Fibroblast of upper back skin (primary cell): ENCODE results near the gene C4B.
"Not testable (repeated sequence)": the region's sequence is repeated elsewhere in the genome, so short reads cannot be mapped to it uniquely, and the experiment has no call there.

ENCODE experiments used
- DNase-seq: peaks from one replicate; pipeline ENCODE4 v3.0.0-alpha.2; 2013

The C4B gene

DNA sequence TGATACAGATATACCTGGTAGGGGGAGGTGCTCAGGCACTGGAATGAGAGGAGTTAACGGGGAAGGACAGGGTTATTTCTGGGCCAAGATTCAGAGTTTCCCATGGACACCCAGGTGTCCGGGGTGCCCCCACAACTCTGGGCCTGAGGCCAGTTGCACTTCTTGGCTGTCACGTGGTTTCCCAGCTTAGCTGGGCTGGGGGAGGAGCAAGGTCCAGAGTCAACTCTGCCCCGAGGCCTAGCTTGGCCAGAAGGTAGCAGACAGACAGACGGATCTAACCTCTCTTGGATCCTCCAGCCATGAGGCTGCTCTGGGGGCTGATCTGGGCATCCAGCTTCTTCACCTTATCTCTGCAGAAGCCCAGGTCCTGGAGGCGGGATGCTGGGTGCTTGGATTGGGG is at the start of gene C4B:
Gene C4B (plus strand): TSS at position 249 of the 400 bp plus-strand sequence. CDS start 51 bp downstream, at position 300.
- not testable (repeated sequence) for DNase-seq

DNA sequence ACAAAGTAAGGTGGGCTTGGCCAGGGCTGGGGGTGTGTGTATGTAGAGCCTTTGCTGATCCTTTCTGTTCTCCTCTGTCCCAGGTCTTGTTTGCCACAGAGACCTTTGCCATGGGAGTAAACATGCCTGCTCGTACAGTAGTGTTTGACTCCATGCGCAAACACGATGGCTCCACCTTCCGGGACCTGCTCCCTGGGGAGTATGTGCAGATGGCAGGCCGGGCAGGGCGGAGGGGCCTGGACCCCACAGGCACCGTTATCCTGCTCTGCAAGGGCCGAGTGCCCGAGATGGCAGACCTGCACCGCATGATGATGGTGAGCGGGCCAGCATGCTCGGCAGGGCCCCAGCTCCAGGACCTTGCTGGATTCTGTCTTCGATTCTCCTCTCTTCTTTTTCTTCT is 48.9 kb upstream of the C4B start:
- DNase-seq, result no peak

DNA sequence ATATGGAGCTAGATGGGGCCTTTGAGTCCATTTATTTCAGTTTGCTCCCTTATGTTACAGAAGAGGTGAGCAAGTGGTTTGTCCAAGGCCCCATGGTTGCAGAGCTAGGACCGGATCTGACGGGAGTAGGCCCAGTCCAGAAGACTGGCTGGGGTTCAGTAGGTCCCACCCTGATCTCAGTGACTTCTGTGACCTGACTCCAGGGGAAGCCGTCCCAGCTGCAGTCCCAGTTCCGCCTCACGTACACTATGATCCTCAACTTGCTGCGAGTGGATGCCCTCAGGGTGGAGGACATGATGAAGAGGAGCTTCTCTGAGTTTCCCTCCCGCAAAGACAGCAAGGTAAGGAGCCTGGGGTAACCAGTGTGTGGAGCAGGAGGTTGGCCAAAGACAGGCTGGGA is 48.1 kb upstream of the C4B start:
- DNase-seq, result no peak

DNA sequence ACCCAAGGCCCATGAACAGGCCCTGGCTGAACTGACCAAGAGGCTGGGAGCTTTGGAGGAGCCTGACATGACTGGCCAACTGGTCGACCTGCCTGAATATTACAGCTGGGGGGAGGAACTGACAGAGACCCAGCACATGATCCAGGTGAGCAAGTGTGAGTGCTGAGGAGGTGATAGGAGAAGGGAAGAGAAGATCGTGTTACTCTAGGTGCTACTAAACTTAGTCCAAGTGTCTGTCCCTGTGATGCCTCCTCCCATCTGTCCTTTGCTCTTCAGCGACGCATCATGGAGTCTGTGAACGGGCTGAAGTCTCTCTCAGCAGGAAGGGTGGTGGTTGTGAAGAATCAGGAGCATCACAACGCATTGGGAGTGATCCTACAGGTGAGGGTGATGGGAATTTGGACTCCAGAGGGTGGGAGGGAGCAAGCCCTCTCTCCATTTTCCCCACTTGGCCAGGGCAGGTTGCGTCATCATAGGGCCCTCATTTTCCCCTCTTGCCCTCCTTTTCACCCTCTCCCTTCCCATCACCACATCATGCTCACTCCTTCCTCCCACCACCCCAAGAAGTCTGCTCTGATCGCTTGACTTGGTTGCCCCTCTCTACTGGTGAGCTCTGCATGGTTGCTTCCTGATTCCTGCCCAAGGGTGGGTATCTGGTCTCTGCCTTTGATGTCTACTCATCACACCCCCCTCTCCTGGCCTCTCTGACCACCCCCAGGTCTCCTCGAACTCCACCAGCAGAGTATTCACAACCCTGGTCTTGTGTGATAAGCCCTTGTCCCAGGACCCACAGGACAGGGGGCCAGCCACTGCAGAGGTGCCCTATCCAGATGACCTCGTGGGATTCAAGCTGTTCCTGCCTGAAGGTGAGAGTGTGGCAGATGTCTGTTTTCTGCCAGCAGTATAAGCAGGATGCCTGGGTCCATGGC is 47.3 kb upstream of the C4B start:
- no peak for DNase-seq

DNA sequence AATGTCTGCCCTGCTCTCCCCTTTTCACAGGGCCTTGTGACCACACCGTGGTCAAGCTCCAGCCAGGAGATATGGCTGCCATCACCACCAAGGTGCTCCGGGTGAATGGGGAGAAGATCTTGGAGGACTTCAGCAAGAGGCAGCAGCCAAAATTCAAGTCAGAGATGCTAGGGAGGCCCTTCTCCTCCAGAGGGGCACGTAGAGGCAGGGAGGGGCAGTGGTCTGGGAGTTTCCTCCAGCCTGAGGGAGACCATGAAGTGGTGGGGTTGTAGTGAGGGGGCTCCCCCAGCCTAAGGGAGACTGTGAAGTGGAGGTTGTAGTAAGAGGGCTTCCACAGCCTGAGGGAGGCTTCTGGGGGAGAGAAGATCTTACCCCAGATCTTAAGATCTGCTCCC is 46.7 kb upstream of the C4B start:
- DNase-seq, result no peak

DNA sequence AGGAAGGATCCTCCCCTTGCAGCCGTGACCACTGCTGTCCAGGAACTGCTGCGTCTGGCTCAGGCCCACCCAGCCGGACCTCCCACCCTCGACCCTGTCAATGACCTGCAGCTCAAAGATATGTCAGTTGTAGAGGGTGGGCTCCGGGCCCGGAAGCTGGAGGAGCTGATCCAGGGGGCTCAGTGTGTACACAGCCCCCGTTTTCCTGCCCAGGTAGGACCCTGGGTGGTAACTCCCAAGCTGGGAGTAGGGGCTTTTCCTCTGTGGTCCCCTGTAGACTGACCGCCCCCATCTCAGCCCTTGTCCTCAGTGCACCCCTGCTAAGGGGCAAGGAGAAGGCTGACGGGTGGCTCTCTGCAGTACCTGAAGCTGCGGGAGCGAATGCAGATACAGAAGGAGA is 46.3 kb upstream of the C4B start:
- DNase-seq, result no peak

DNA sequence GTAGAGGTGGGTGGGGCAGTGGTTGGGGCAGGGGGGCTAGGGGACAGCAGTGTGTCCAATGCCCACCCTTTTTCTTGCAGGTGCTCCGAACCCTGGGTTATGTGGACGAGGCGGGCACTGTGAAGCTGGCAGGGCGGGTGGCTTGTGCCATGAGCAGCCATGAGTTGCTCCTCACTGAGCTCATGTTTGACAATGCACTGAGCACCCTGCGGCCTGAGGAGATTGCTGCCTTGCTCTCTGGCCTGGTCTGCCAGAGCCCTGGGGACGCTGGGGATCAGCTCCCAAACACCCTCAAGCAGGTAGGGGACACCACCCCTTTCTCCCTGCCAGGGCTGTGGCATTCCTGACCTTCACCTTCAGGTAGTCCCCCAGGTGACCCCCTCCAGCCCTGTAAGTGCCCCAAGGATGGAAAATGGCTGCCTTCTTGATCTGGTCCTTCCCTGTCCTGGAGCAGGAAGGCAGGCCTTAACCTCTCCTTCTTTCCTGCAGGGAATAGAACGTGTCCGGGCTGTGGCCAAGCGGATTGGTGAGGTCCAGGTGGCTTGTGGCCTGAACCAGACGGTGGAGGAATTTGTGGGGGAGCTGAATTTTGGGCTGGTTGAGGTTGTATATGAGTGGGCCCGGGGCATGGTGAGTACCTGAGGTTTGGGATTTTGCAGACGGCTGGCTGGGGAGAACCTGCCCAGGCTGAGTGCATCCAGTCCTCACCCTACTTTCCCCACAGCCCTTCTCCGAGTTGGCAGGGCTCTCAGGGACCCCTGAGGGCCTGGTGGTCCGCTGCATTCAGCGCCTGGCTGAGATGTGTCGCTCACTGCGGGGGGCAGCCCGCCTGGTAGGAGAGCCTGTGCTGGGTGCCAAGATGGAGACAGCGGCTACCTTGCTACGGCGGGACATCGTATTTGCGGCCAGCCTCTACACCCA is 45.5 kb upstream of the C4B start:
- DNase-seq, result no peak

DNA sequence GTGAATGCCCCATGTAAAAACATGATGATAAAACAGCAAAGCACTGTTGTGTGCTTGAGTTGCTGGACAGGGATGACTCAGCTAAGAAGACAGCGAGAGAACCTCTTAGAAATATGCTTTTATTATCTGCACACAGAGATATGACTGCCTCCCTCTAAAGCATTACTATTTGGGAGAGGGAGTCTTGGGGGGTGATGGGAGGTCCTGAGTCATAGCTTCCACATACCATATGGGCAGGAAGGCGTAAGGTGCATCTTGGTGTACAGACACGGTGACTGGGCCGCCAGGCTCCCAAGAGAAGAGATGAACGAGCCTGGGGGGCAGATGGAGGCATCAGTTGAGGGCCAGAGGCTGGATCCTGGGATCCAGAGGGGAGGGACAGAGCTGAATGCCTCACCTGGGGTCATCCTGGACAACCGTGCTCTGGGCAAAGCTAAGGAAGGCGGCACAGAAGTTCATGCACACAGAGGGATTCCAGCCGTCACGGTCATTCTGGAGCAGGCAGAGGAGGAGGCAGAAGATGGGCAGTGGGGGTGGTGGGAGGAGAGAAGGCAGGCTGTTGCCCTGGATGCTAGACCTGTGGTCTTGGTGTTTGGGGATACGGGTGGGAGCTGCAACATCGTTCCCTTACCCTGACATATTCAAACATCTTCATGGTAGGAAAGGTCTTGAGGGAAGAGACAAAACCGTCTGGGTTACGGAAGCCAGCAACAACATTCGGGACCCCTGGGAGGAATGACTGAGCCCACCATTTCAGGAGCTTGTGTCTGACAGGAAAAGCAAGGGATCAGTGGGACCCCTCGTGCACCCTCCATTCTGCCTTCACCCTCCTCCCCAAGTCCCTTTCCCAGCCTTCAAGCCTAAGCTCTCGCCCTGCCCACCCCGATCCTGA is 44.6 kb upstream of the C4B start:
- DNase-seq, result peak; percentile 10

DNA sequence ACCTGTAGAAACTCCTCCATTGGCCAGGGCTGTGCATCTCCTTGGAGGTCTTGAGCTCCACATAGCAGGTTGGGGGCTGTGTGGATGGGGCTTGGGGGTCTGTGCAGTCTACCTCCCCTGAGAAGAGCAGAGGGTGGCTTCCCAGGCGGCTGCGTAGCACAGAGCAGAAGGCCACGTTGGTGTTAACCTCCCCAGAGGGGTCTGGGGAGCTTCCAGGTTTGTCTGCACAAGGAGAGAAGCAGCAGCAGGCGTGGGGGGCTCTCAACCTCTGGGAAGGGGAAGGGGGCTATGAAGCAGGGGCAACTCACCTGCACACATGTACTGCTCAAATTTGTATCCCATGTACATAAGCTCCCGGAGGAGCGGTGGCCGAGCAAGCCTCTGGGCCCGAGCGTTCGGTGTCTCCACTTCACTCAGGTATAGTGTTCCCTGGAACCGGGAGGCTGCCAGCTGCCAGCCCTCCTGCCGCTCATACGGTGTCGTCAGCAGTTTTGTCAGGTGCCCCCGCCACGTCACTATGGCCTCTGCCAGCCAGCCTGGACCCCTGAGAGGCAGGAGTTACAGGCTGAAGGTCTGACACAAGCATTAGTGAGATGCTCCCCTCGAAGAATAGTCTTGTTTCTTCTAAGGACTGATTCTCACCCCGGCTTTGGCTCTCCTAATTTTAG is 43.9 kb upstream of the C4B start:
- no peak for DNase-seq

DNA sequence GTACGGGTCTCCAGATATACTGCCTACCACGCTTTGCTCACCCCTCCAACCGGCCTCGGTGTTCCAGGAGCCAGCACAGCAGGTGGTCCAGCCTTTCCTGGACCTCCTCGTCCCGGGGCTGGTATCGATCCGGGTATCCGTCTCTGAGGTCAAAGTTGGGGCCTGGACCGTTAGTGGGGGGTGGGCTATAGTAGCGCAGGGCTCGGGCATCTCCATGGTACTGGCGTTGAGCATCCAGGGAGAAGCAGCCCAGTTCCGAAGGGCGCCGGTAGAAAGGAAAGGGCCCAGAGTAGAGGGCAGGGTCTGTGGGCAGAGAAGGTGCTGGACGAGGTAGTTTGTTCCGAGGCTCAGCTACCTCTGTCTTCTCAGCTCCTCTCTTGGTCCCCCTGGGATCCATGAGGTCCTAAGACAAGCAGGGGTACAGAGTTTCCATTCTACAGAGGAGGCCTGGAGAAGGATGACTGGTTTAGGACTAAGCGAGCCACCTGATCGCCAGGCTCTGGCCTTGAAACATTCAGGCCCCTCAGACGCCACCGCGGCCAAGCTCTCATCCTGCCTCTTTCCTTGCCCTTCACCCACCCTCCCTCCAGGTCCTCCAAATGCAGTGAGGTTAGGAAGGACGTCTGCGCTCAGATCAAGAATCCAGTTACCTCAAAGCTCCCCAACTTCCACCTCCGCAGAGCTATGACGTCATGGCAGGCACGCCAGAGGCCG is 43.2 kb upstream of the C4B start:
- no peak for DNase-seq

DNA sequence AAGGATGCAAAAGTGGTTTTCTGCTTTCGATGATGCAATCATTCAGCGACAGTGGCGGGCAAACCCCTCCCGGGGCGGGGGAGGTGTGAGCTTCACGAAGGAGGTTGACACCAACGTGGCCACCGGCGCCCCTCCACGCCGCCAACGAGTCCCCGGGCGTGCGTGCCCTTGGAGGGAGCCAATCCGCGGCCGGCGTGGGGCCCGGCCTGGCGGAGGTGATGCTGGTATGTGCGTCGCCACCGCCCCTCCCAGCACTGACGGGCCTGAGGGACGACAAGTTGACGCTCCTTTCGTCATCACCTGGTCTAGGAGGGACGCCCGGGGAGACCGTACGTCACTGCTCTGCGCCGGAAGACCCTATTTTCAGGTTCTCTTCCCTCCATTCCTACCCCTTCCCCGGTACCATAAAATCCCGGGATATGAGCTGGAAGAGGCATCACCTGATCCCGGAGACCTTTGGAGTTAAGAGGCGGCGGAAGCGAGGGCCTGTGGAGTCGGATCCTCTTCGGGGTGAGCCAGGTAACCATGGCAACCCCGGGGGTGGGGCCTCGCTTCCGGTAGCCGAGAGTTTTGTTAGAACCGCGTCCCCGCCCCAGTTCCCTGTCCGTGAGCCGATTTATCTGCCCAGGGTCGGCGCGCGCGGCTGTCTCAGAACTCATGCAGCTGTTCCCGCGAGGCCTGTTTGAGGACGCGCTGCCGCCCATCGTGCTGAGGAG is 42.4 kb upstream of the C4B start, which contains the start of gene DXO:
Gene DXO (minus strand): TSS at position 146 of the 716 bp plus-strand sequence. CDS start 463 bp downstream, outside the sequence.
- DNase-seq, result peak; percentile 99

DNA sequence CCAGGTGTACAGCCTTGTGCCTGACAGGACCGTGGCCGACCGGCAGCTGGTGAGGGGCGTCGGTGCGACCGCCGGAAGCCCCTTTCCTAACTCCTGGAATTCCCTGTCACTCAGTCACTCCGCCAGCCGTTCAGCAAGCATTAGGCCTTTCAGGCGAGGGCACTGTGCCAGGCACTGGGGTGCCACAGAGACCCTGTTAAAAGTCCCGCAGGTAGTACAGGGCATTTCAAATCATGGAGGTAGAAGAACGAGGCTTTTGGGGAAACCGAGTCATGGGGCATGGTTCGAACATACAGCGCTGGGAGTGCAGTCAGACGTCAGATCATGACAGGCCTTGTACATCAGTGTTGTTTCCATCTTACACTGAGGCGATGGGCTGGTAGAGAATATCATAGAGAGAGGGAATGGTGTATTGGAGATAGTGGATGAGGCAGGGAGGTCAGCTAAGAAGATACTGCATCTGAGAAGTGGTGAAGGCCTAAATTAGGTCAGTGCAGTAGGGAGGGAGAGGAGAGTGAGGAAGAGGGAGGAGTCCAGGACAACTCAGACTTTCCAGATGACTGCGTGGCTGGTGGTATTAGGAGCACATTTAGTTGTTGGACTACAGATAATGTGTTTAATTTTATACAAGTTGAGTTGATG is 41.8 kb upstream of the C4B start:
- peak; percentile 26 for DNase-seq

DNA sequence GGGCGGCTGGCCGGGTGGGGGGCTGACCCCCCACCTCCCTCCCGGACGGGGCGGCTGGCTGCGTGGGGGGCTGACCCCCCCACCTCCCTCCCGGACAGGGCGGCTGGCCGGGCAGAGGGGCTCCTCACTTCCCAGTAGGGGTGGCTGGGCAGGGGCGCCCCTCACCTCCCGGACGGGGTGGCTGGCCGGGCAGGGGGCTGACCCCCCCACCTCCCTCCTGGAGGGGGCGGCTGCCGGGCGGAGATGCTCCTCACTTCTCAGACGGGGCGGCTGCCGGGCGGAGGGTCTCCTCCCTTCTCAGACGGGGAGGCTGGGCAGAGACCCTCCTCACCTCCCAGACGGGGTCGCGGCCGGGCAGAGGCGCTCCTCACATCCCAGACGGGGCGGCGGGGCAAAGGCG is 38.5 kb upstream of the C4B start:
- not testable (repeated sequence) for DNase-seq

DNA sequence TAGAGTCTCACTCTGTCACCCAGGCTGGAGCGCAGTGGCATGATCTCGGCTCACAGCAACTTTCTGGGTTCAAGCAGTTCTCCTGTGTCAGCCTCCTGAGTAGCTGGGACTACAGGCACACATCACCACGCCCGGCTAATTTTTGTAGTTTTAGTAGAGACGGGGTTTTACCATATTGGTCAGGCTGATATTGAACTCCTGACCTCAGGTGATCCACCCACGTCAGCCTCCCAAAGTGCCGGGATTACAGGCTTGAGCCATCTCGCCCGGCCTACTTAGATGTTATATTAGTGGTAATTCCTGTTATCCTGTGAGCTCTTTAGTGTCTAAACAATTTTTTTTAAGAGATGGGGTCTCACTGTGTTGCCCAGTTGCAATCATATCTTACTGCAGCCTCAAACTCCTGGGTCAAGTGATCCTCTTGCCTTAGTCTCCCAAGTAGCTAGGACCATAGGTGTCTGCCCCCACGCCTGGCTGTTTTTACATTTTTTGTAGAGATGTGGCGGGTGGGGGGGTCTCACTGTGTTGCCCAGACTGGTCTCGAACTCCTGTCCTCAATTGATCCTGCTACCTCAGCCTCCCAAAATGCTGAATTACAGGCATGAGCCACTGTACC is 36.7 kb upstream of the C4B start:
- no peak for DNase-seq

DNA sequence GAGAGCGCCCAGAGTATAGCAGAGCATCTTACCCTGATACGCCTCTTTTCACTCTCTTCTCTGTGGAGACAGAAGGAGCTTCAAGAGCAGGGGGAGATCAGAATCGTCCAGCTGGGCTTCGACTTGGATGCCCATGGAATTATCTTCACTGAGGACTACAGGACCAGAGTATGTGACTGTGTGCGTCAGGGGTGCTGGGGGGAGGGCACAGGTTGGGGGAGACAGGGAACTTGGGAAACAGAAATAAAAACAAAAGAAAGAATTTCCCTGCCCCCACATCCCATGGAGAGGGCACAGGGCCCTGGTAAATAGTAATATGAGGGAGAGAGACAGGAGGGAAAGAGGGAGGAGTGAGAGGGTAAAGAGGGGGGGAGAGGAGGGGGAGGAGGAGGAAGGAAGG is 35.8 kb upstream of the C4B start:
- DNase-seq, result no peak

DNA sequence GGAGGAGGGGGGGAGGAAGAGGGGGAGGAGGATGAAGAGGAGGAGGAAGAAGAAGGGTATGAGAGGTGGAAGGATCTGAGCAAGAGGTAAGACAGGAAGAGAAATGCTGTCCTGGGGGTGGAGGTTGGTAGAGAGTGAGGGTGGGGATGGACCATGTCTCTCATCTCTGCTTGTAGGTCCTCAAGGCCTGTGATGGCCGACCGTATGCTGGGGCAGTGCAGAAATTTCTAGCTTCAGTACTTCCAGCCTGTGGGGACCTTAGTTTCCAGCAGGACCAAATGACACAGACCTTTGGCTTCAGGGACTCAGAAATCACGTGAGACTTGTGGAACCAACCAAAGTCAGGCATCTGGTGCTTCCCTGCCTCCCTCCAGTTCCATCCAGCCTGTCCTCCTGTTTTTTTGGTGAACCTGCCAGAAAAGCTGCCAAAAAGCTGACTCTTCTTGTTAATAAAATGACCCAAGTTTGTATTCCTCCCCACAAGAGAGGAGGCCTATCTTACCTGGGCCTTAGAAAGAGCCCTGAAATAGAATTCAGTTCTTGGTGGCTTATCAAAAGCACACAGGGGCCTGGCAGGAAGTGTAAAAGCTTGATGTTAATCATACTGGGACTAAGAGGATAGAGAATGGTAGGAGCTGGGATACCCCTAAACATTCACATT is 35.2 kb upstream of the C4B start:
- no peak for DNase-seq

DNA sequence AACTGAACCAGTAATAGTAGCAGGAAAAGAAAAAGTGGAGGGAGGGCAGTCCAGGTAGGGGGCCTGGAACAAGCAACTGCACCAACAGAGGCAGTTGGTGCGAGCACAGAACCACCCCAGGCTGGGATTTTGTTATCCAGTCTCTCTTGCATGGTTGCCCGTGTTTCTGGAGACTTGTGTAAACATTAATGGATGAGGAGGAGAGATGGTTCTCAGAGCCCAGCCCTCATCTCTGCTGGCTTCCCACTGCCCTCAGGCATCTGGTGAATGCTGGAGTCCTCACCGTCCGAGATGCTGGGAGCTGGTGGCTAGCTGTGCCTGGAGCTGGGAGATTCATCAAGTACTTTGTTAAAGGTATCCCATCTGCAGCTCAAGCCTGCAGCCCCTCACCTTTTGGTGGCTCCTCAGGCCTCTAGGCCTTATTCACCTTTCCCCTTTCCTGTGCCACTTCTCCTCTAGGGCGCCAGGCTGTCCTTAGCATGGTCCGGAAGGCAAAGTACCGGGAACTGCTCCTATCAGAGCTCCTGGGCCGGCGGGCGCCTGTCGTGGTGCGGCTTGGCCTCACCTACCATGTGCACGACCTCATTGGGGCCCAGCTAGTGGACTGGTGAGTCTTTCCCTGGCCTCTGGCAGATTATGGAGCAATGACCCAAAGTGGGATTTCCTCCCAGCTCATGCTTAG is 34.3 kb upstream of the C4B start:
- DNase-seq, result not testable (repeated sequence)

DNA sequence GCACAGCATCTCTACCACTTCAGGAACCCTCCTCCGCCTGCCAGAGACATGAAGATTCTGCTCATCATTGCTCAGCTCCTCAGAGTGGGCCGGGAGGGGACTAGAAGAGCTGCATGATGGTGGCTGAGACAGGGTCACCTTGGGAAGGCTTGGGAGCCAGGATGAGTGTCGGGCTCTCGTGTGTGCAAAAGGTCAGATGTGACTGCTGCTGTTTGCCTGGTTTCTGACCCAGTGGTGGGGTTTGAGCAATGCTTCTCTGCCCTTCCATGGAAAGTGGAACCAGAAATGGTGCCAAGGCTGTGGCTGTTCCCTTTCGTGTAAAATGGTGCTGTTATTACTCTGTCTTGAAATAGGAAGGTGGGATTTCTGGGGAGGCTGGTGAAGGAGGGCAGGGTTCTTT is 33.6 kb upstream of the C4B start:
- DNase-seq, result not testable (repeated sequence)
